NOMO-1 treated with DMSO at 0.1 percent for 48 hours (cell line): ENCODE results near the gene TSPAN11.

Experiments used
- DNase-seq: peaks from one replicate; lab custom pipeline; 2025; ENCODE audit not compliant: unreplicated experiment; lab: John Stamatoyannopoulos, UW

The TSPAN11 gene

GRCh38 chr12:30910038-30910350, 16.6 kb upstream of the TSPAN11 start:
- DNase-seq = no peak

DNA sequence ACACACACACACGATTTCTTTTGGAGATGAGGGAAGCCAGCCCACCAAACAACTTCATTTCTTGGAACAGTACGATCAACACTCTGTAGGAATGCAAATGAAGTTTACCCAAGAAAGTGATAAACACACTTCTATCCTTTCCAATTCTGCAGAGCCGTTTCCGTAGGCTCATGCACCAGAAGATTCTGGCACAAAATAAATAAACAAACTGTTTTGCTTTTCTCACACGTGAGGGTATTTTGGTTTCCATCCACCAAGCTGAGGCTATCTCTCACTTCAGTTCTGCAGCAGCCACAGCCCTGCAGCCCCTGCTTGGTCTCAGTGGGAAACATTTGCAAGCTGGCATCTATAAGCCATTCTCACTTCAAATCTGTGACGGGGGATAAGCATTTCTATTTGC, 15.3 kb upstream of the TSPAN11 start:
- no peak for DNase-seq

DNA sequence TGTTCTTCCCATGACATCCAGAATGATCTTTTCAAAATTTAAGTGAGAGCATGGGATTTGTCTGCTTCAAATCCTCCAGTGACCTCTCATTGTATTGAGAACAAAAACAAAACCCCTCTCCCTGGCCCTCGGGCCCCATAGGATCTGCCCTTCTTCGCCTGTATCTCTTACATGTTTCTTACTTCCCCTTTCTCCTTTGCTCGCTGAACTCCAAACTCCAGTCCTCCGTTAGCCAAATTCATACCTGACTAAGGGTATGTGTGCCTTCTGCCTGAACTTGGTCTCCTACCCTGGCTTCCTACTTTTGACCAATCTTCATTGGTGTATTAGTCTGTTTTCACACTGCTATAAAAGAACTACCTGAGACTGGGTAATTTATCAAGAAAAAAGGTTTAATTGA, 13.2 kb upstream of the TSPAN11 start:
- no peak for DNase-seq

- no peak for DNase-seq
These were observed 11.5 kb upstream of the TSPAN11 start for GRCh38 chr12:30914986-30915591.

- DNase-seq = no peak
These were observed 3.5 kb upstream of the TSPAN11 start for GRCh38 chr12:30923057-30923456.

- no peak for DNase-seq
These were observed 823 bp upstream of the TSPAN11 start for GRCh38 chr12:30925607-30926242.

DNA sequence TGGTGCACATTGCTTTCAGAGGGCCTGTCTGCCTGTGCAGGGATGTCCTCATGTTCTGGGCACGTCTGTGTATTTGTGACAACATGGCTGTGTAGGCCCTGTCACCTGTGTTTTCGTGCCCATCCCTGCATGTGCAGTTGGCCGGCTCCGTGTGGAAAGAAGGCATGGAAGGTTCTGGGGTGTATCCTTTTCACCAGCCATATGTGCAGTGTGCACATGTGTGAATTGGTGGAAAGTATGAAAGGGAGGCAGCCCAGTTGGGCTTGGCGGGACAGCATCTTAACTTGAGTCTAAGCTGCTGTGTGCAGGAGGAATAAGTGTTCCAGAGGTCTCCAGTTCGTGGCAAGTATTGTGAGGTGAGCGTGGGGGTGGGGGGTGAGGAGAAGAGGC, 669 bp downstream of the TSPAN11 start:
- DNase-seq = no peak

DNA sequence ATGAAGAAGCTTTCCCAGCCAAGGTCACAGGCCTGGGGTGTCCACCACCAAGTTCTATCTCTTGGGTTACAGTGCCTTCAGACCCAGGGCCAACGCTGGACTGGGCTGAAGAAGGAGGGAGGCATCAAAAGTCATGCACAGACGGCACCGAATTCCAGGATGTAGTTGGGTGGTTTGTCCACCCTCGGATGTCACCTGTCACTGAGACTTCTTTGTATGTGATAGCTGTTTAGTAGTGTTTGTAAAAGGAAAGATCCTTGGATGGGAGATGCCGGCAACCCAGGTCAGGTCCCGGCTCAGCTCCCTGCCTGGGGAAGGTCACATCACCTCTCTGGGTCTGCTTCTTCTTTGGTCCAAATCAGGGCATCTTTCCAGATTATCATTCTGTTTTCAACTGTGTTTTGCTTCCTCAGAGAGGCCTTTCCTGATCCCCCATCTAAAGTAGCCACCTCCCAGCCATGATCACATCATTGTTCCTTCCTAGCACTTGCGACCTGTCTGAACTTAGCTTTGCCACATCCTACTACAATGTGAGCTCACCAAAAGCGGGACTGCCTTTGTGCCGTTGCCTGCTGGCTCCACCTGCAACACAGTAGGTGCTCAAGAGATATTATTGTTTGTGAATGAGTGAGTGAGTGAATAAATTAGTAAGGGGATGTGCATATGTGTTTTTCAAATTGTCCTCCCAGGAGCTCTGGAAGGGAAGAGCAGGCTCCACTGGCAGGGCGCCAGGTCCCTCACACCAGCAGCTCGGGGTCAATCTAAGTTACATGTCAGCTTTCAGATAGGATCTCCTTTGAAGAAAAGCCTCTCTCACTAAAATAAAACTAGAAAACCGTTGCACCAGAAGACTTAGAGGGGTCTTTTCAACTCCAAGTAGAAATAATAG, 2.1 kb downstream of the TSPAN11 start:
- DNase-seq = no peak

DNA sequence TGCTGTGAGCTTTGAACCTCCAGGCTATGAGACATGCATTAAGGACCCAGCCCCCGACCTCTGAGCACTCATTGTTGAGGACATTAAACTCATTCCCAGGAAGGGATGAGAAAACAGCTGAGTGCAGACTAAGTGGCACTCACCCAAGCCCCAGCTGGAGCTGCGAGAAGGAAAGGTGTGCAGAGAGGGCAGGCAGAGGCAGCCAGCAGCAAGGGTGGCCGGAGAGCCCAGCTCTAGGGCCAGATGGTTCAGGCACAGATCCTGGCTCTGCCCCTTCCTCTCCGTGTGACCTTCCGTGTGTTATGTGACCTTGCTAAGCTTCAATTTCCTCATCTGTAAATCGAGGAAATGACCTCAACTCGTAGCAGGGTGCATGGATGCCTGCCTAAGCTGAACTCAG, 3.7 kb downstream of the TSPAN11 start:
- no peak for DNase-seq

DNA sequence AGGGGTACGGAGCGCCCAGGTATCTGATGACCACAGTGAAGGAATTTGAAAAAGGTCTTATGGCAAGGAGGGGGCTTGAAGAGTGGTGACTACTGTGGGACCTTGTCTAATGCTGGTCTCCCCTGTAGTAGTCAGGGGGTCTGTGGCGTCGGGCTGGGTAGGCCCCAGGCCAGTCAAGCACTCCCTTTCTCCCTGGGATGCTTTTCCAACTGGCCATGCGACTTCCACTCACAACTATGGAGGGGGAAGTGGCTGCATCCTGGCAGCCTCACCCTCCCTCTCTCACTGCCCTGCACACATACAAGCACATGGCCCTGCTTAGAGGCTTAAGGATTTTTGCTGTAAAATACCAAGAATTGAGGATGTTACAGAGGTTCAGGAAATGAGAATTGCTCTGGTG, 4.1 kb downstream of the TSPAN11 start:
- no peak for DNase-seq

DNA sequence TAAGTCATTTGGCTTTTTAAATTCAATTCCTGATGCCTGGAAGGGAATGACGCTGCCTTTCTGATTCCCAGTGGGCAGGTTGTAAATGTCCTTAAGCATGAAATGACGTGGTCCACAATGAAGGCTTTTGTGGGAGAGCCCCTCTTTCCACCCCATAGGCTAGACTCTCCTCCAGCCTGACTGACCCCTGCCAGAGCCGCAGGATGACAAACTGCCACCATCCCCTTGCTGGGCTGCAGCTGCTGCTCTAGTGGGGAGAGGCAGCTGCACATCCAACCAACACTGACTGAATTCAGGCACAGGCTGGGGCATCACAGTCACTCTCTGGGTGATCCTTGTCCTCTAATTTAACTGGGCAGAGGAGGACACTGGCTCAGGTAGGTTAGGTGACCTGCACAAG, 6.3 kb downstream of the TSPAN11 start:
- no peak for DNase-seq

- DNase-seq = no peak
These were observed 8.3 kb downstream of the TSPAN11 start for GRCh38 chr12:30934811-30935210.

DNA sequence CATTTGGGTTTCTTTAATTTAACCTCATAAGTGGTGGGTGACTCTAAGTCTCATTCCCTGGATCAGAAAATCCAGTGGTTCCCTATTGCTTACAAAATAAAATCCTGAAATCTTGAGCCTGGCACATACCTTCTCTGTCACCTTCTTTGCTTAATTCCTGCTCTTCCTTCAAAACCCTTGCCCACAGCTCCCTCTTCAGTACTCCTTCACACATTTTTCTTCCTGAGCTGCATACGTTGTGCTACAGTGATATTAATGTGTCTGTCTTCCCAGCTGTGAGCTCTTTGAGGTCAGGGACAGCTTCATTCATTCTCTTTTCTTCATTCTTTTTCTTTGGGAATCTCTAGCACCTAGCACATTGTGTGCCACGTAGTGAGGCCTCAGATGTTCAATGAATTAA, 9.5 kb downstream of the TSPAN11 start:
- no peak for DNase-seq

DNA sequence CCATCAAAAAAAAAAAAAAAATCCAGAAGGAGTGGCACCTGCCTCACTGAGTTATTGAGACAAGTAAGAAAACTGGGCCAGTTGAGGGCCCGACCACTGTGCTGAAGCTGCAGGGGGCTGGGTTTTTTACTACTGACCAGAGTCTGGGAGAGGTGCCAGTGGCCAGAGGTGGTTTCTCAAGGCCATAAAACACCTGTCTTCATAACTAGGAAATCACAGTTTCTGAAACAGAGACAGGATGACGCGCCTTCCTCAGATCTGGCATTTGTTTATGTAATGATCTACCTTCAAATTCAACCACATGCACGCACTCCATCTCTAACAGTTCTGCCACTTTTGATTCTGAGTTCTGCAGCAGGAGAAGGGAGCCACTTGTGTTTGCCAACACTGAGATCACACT, 12.7 kb downstream of the TSPAN11 start:
- DNase-seq = no peak

DNA sequence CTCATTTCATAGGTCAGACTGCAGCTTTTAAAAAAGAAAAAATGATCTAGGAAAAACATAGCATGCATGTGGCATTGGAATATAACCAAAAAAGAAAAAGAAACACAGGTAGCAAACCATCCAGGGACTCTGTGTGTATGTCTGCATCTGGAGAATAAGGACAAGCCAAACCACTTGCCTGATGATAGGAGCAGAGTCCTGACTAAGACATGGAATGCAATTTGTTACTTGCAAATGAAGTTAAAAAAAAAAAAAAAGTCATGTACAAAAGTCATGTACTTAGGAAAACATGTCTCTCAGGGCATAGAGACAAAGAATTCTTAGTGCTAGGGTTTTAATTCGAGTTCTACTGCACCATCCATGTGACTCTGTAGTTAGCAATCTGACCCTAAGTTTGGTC, 15.9 kb downstream of the TSPAN11 start:
- no peak for DNase-seq

DNA sequence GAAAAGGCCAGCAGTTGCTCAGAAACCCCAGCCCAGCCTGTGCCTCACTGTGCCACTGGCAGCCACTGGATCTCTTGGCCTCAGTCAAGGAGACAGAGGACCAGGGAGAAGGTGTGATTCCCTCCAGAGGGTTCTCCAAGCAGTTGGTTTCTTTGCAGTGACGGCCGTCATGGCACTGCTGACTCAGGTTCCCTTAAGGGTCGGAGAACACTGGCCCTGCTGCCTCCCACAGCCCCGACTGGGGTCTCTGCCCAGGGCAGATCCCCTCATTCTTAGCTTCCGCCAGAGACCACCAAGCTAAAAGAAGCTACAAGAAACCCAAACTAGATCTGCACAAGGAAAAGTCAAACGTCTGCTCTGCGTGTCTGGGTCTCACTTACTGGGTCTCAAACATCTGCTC, 16.4 kb downstream of the TSPAN11 start:
- no peak for DNase-seq

DNA sequence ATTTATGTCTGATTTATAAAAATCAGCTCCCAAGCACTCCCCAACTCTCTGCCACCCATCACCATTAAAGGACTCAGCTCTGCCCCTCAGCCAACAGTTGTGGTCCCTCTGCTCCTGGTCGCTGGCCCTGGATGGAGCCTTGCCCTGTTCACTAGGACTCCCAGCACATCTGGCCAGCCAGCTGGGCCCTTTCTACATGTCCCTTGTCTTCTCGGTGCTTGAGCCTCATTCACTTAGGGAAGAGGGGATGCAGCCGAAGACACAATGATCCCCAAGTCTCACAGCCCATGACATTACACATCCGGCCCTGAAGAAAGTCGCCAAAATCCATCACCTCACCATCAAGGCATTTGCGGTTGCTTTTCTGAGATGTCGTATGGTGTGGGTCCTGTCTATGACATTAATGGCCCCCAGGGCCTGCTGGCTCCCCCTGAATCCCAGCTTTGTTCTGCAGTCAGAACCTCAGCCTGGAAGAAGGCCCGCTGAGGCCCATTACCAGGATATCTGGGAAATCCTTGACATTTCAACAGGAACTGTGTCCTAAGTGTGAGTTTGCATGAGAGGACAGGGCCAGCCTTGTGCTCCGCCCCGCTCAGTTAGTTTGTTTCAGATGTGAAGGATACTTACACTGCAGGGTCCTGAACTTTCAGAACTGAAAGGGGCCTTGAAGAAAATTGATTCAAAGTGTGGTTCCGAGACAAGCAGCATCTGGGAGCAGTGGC, 19.1 kb downstream of the TSPAN11 start:
- no peak for DNase-seq

DNA sequence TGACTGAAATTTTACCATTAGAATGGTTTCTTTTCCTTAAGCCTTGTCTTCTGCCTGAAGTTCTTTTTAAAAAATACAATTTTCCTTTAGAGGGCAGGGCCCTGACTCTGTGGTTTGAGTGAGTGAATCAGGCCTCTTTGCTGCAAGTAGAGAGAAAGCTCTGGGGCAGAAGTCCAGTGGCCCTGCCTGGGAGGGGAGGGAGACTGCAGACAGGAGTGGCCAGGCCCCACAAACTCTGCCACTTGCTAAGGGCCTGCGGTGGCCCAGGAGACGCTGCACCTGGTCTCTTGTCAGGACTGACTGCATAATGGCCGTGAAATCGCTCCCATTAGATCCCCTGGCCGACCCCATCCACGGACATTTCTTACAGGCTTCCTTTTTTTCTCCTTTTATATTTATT, 25.5 kb downstream of the TSPAN11 start:
- DNase-seq = no peak

GRCh38 chr12:30953257-30953656, 26.7 kb downstream of the TSPAN11 start:
- DNase-seq = no peak

- no peak for DNase-seq
These were observed 27.6 kb downstream of the TSPAN11 start for GRCh38 chr12:30953951-30954751.

GRCh38 chr12:30955214-30955613, 28.7 kb downstream of the TSPAN11 start:
- no peak for DNase-seq
